Activated T-cell treated with anti-CD3 and anti-CD28 coated beads for 48 hours (primary cell): ENCODE measurements around the gene IL2RG.

ENCODE experiments used
- DNase-seq: peaks from one replicate; pipeline ENCODE4 v3.0.0-alpha.2; 2020; ENCODE audit warnings: low read depth

IL2RG gene

GRCh38 chrX:71107762-71108360, 3.5 kb downstream of the IL2RG start:
- DNase-seq: no peak

DNA sequence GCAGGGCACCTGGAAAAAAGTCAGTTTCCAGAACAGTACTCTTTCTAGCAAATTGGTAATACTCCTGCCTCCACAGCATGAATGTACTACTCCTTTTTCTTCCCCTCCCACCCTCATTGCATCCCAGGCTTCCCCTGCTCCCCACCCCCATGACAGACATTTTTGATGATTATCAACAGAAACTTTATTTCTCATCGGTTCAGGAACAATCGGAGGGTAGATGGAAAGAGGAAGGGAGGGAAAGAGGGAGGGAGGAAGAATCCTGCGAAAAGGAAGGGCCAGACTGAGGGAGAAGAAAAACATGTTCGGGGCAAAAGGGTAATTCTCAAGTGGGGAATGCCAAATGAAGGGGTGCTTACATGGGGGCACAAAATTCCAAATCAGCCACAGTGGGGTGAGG, 4.1 kb downstream of the IL2RG start:
- DNase-seq: no peak

DNA sequence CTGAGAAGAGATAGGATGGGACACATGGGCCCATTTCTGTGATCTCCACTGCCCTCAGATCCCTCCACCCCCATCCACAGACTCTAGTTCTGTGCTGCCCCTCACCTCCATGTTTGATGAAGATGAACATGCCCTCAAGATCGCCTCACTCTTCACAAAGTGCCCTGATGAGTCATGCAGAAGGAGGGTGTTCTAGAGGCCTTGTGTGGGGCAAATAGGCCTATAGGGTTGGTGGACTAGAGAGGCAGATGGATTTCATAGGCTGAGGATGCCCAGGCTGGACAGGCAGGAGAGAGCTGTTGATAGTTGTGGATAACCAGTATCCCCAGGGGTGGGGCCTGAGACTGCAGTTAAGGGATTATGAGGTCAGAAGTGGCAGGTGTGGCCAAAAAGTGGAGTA, 5.0 kb downstream of the IL2RG start, which contains the start of gene CXorf65:
Gene CXorf65 (minus strand): TSS at position 314 of the 400 bp plus-strand sequence. CDS start 184 bp downstream, at position 130.
- DNase-seq: no peak

- DNase-seq: no peak
Observed at GRCh38 chrX:71105628-71106027, 5.7 kb downstream of the IL2RG start.

DNA sequence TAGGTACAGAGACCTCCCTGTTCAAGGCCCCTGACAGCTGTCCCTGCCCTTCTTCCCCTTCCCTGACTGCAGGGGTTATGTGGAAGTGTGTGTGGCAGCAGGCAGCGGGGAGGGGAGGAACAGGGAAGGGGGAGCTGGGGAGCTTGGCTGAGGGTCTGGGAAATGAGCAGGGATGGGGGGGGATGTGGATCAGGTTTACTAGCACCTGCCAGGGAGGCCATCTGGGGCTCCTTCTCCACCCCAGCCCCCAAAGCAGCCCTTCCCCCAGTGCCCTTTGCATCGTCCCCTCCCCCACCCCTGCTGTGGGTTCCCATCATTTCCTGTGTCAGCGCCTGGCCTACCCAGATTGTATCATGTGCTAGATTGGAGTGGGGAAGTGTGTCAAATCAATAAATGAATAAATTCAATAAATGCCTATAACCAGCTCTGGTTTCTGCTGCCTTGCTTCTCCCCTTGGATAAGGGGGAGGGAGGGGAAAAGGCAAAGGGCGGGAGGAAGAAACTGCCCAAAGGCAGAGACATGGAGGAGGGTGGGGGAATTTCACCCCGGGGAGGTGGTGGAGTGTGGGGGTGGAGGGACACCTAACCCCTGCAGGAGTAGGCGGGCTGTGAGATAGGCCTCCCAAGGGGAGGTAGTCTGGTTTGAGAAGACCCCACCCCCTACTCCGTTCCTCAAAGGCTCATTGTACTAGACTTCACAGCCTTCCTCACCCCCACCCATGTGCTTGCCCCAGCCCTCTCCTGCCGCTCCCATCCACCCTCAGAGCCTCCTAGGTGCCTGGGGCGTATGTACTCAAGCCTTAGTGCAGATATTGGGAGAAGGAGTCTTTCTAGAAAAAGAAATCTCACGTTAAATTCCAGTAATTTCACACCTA, 8.0 kb downstream of the IL2RG start:
- peak; percentile 36 for DNase-seq

DNA sequence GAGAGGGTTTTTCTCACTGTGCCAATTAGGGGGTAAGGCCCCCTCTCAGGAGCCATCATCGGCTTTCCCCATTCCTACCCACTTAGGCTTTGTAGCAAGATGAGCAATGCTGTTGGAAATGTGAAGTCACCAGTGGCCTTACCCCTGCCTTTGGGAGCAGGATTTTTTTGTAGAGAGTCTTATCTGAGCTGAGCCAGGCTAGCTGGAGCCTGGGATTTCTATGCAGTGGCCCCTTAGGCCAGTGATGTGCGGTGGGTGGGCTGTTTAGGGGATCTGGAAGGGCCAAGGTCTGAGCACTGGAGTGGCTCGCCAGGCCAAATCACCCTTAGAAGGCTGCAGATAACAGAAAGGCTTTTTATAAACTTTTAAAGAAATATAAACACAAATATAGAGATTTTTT, 9.1 kb downstream of the IL2RG start:
- no peak for DNase-seq

- no peak for DNase-seq
Observed at GRCh38 chrX:71100581-71101505, 10.5 kb downstream of the IL2RG start.

- no peak for DNase-seq
Observed at GRCh38 chrX:71099736-71100135, 11.6 kb downstream of the IL2RG start.

- no peak for DNase-seq
Observed at GRCh38 chrX:71098951-71099506, 12.3 kb downstream of the IL2RG start.

- DNase-seq: peak; percentile 52
Observed at GRCh38 chrX:71098302-71098701, 13.1 kb downstream of the IL2RG start.

- no peak for DNase-seq
Observed at GRCh38 chrX:71096760-71097032, 14.7 kb downstream of the IL2RG start.

GRCh38 chrX:71095981-71096759, 15.2 kb downstream of the IL2RG start:
- DNase-seq: no peak

- peak; percentile 77 for DNase-seq
Observed at GRCh38 chrX:71095555-71095980, 15.8 kb downstream of the IL2RG start, which contains the start of gene FOXO4. Gene FOXO4, plus strand, starts transcription at chrX:71095851. Its CDS starts 678 bp downstream, at chrX:71096529.

DNA sequence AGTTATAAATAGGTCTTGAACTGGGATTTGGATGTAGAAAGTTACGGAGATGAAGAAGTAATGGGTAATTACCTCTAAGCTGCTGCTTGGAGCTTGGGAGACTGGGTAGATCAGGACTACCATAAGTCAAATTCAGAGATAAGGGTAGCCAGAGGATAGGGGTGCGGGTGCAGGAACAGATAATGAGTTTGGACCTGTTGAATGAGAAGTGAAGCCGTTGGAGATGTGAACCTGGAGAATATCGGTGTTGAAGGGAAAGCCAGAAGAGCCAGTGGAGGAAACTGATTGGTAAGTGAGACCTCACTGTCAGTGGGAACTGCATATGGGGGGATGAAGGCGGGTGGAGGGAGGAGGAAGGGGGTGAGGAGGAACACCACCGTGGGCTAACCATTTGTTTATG, 16.3 kb downstream of the IL2RG start:
- DNase-seq: no peak

GRCh38 chrX:71091263-71091662, 20.1 kb downstream of the IL2RG start:
- DNase-seq: no peak

DNA sequence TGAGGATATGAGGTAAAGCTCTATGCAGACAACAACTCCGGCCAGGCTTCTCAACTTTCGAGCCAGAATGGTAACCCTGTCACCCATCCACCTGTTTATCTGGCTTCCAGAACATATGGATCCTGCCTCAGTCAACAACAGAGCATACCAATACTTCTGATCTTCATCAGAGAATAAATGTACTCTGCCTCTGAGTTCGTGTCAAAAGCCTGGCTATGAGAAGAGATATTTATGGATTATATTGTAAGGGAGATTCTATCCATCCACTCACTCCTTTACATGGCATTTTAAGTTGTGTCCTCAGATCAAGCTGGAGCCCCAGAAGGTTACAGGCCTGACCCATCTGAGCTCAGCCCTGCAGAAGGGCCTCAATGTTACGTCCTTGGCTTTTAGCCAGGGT, 25.5 kb downstream of the IL2RG start:
- DNase-seq: no peak

- no peak for DNase-seq
Observed at GRCh38 chrX:71082822-71083221, 28.6 kb downstream of the IL2RG start.

DNA sequence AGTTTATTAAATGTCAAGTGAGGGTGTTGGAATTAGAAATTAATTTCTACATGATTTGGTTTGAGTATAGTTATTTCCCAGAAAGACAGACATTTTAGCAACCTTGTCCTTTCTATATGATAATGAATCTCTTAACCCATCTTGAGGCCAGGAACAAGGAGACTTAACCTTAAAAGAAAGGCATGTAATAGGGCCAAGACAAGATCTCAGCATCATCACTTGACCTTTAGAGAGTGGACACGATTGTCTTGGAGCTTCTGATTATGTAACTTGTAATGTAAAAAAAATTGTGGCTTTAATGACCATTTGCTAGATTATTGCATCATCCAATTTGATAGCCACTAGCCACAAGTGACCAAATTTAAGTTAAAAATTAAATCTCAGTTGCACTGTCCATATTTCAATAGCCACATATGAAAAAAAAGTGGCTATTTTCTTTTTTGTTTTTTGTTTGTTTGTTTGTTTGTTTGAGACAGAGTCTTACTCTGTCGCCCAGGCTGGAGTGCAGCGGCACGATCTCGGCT, 29.2 kb downstream of the IL2RG start:
- DNase-seq: no peak

DNA sequence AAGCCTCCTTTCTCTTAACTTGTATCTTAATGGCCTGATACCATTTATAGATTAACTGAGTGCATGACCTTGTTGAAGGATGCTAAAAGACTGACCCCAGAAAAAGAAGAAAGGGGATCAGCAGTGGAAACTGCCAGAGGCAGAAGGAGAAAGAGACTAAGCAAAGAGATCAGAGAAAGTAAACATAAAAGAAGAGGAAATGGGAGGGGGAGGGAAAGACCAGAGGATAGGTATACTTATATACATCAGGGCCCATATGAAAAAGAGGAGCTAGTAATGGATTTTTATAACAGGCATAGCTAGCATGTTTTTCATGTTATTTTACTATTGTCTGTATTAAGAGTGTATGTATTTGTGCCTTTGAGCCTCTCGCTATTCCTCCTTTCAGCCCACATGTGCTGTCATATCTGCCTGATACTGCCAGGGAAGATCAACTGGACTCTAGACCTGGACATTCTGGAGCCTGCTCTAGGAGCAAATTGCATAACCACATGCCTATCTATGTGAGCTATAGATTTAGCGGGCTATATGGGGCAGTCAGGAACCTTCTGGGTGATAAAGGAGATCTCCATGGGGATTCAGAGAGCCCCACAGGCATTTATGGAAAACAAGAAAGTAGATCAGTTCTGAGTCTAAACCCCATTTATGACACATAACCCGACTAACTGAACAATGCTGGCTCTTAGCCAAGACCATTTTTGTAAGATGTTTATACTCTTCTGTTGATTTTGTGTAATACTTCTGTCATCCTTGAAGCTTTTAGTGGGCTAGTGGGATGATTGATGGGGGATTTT, 29.9 kb downstream of the IL2RG start:
- no peak for DNase-seq

DNA sequence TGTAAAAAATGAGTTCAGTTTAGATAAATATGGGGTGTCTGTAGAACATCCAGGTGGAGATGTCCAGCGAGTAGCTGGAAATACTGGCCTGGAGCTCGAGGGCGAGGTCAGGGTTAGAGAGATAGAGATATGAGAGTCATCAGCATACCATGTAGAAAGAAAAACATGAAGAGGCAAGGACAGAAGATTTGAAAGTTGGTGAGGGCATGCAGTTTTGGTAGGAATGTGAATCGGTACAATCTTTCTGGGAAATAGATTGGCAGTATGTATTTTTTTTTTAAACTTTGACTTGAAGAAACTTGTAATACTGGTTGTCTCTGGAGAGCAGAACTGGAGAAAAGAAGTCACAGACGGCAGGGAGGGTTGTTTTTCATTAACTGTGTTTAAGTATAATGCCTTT, 40.8 kb downstream of the IL2RG start:
- DNase-seq: no peak
